SK-N-MC (cell line): ENCODE data around the gene GALR1.
A peak's percentile ranks its signal among the peaks of the same experiment; 100 is the strongest.
"Not testable (repeated sequence)": the region's sequence is repeated elsewhere in the genome, so short reads cannot be mapped to it uniquely, and the experiment has no call there.

Experiments used
- DNase-seq: peaks from one replicate; pipeline ENCODE4 v3.0.0-alpha.2; 2011; ENCODE audit warnings: low read depth, low spot score
- H3K27ac ChIP-seq: fragments of 200-600 bp; sonication (generic); 2 replicates; pipeline ENCODE4 v1.5.1; 2016; ENCODE audit warnings: mixed run types
- H3K36me3 ChIP-seq: fragments of 200-600 bp; sonication (generic); 2 replicates; pipeline ENCODE4 v1.6.1; 2017; ENCODE audit warnings: antibody characterized with exemption, low read length, mixed read lengths; ENCODE audit not compliant: insufficient read depth
- H3K4me3 ChIP-seq: fragments of 200-600 bp; sonication (generic); 2 replicates; pipeline ENCODE4 v1.5.1; 2016
- H3K9ac ChIP-seq: fragments of 200-600 bp; sonication (generic); 2 replicates; pipeline ENCODE4 v1.8.0; 2017; ENCODE audit warnings: mixed run types, mixed read lengths; ENCODE audit not compliant: insufficient read length
- H3K9me3 ChIP-seq: fragments of 200-600 bp; sonication (generic); 2 replicates; pipeline ENCODE4 v1.6.1; 2017; ENCODE audit warnings: low read depth, mild to moderate bottlenecking, antibody characterized with exemption, low read length, moderate library complexity, mixed read lengths
- EZH2 ChIP-seq: fragments of 200-600 bp; sonication (generic); IDR thresholded peaks from one replicate; pipeline ENCODE4 v1.6.1; 2017; ENCODE audit warnings: antibody characterized with exemption
- FOXP2 ChIP-seq: optimal IDR thresholded peaks from 2 replicates; pipeline ENCODE3; 2011; ENCODE audit warnings: mild to moderate bottlenecking, moderate library complexity; ENCODE audit not compliant: insufficient read depth; ENCODE audit errors: extremely low read length, control extremely low read depth
- POLR2AphosphoS5 ChIP-seq: IDR thresholded peaks from 2 replicates; pipeline ENCODE4 v1.6.1; 2012; ENCODE audit warnings: mild to moderate bottlenecking, low read depth, low read length, borderline replicate concordance

The GALR1 gene

GRCh38 chr18:77255426-77256105 lies 5.9 kb downstream of the GALR1 start:
- TF ChIP-seq POLR2AphosphoS5 (no peak), FOXP2 (no peak), EZH2 (no peak)
- DNase-seq, result no peak
- Histone ChIP-seq H3K27ac (no peak overlapping the region), H3K9me3 (no peaks in the 10 kb centered on the region), H3K36me3 (no peaks in the 10 kb centered on the region), H3K4me3 (peak overlapping the region; percentile 21; the same call in 1 of the 2 replicates), H3K9ac (no peak overlapping the region)

GRCh38 chr18:77262643-77263465 lies 13.2 kb downstream of the GALR1 start:
- Histone ChIP-seq H3K9ac (no peak overlapping the region), H3K4me3 (no peak overlapping the region), H3K36me3 (no peaks in the 10 kb centered on the region), H3K9me3 (no peaks in the 10 kb centered on the region), H3K27ac (no peak overlapping the region)
- no peak for DNase-seq
- TF ChIP-seq FOXP2 (no peak), POLR2AphosphoS5 (no peak), EZH2 (no peak)

GRCh38 chr18:77263466-77263763 lies 13.8 kb downstream of the GALR1 start:
- Histone ChIP-seq H3K9ac (no peak overlapping the region), H3K9me3 (no peaks in the 10 kb centered on the region), H3K27ac (no peak overlapping the region), H3K4me3 (no peak overlapping the region), H3K36me3 (no peaks in the 10 kb centered on the region)
- no peak for DNase-seq
- TF ChIP-seq POLR2AphosphoS5 (no peak), EZH2 (no peak), FOXP2 (no peak)

GRCh38 chr18:77267969-77268368 lies 18.3 kb downstream of the GALR1 start:
- Histone ChIP-seq H3K27ac (no peak overlapping the region), H3K4me3 (no peak overlapping the region), H3K9ac (no peak overlapping the region), H3K36me3 (no peaks in the 10 kb centered on the region), H3K9me3 (no peaks in the 10 kb centered on the region)
- TF ChIP-seq FOXP2 (no peak), POLR2AphosphoS5 (no peak), EZH2 (no peak)
- no peak for DNase-seq

GRCh38 chr18:77268456-77268855 lies 18.8 kb downstream of the GALR1 start:
- no peaks in the 10 kb centered on the region for H3K9me3 ChIP-seq
- DNase-seq, result no peak
- no peaks in the 10 kb centered on the region for H3K36me3 ChIP-seq
- H3K4me3 ChIP-seq, result no peak overlapping the region
- H3K27ac ChIP-seq, result no peak overlapping the region
- no peak overlapping the region for H3K9ac ChIP-seq
- TF ChIP-seq POLR2AphosphoS5 (no peak), FOXP2 (no peak), EZH2 (no peak)

- no peak overlapping the region for H3K27ac ChIP-seq
- no peak overlapping the region for H3K9ac ChIP-seq
- H3K4me3 ChIP-seq, result no peak overlapping the region
- DNase-seq, result no peak
- no peak for TF ChIP-seq POLR2AphosphoS5
- TF ChIP-seq EZH2, result no peak
- no peak for TF ChIP-seq FOXP2
- H3K36me3 ChIP-seq, result no peaks in the 10 kb centered on the region
- H3K9me3 ChIP-seq, result no peaks in the 10 kb centered on the region
Measured at GRCh38 chr18:77271576-77272481, 22.2 kb downstream of the GALR1 start.

- DNase-seq, H3K9me3 ChIP-seq, H3K36me3 ChIP-seq, H3K9ac ChIP-seq, H3K4me3 ChIP-seq, H3K27ac ChIP-seq: not testable (repeated sequence)
Measured at GRCh38 chr18:77290841-77291240, 41.2 kb downstream of the GALR1 start.

- no peak for TF ChIP-seq FOXP2
- TF ChIP-seq EZH2, result no peak
- TF ChIP-seq POLR2AphosphoS5, result no peak
- H3K9ac ChIP-seq, result no peak overlapping the region
- no peak for DNase-seq
- H3K36me3 ChIP-seq, result no peaks in the 10 kb centered on the region
- H3K9me3 ChIP-seq, result no peaks in the 10 kb centered on the region
- no peak overlapping the region for H3K4me3 ChIP-seq
- H3K27ac ChIP-seq, result no peak overlapping the region
Measured at GRCh38 chr18:77298172-77298571, 48.5 kb downstream of the GALR1 start.

GRCh38 chr18:77299706-77300105 lies 50.1 kb downstream of the GALR1 start:
- H3K36me3 ChIP-seq, result no peaks in the 10 kb centered on the region
- DNase-seq, result no peak
- no peak overlapping the region for H3K9ac ChIP-seq
- H3K4me3 ChIP-seq, result no peak overlapping the region
- TF ChIP-seq FOXP2, result no peak
- no peak for TF ChIP-seq POLR2AphosphoS5
- TF ChIP-seq EZH2, result no peak
- H3K27ac ChIP-seq, result no peak overlapping the region
- H3K9me3 ChIP-seq, result no peaks in the 10 kb centered on the region
